Astrocyte (in vitro differentiated cells and primary cell): ENCODE results near the gene MFSD11. TPM values are rescaled to one million over a fixed set of nuclear protein-coding genes. Genes with fewer than 3 reads are reported as not detected.
"Not testable (repeated sequence)": the region's sequence is repeated elsewhere in the genome, so short reads cannot be mapped to it uniquely, and the experiment has no call there.

Experiments
- DNase-seq: peaks from one replicate; pipeline ENCODE4 v3.0.0-alpha.2; 2010; ENCODE audit warnings: low read depth
- FAIRE-seq: peaks from 2 replicates; lab custom pipeline; 2011; peaks lifted over from hg19 to GRCh38; lab: Jason Lieb, UNC
- H2AFZ ChIP-seq: 2 replicates; pipeline ENCODE4 v1.6.0; 2012; ENCODE audit warnings: low read depth, low read length, inconsistent platforms
- H3K27ac ChIP-seq: 2 replicates; pipeline ENCODE4 v1.5.1; 2011; ENCODE audit warnings: low read depth, low read length, inconsistent platforms
- H3K27me3 ChIP-seq: 2 replicates; pipeline ENCODE4 v1.6.0; 2011; ENCODE audit warnings: low read length, inconsistent platforms; ENCODE audit not compliant: insufficient read depth
- H3K36me3 ChIP-seq: 2 replicates; pipeline ENCODE4 v1.5.1; 2011; ENCODE audit warnings: low read length, inconsistent platforms; ENCODE audit not compliant: insufficient read depth
- H3K4me1 ChIP-seq: 2 replicates; pipeline ENCODE4 v1.5.1; 2011; ENCODE audit warnings: low read length, inconsistent platforms; ENCODE audit not compliant: insufficient read depth
- H3K4me2 ChIP-seq: 2 replicates; pipeline ENCODE4 v1.6.0; 2012; ENCODE audit warnings: low read length, inconsistent platforms
- H3K4me3 ChIP-seq: 2 replicates; pipeline ENCODE4 v1.5.1; 2011; ENCODE audit warnings: low read depth, mild to moderate bottlenecking, low read length, inconsistent platforms; ENCODE audit not compliant: insufficient read depth
- H3K79me2 ChIP-seq: 2 replicates; pipeline ENCODE4 v1.6.0; 2012; ENCODE audit warnings: mild to moderate bottlenecking, low read length, inconsistent platforms; ENCODE audit not compliant: insufficient read depth
- H3K9ac ChIP-seq: 2 replicates; pipeline ENCODE4 v1.6.0; 2012; ENCODE audit warnings: mild to moderate bottlenecking, low read length, inconsistent platforms
- H3K9me3 ChIP-seq: 2 replicates; pipeline ENCODE4 v1.5.1; 2012; ENCODE audit warnings: low read depth, mild to moderate bottlenecking, low read length, inconsistent platforms; ENCODE audit not compliant: insufficient read depth
- H4K20me1 ChIP-seq: 2 replicates; pipeline ENCODE4 v1.6.0; 2012; ENCODE audit warnings: low read length, inconsistent platforms; ENCODE audit not compliant: insufficient read depth
- H3K27ac Mint-ChIP-seq: one replicate; pipeline ENCODE4 v1.8.0; 2021; ENCODE audit warnings: mild to moderate bottlenecking, mixed read lengths; ENCODE audit not compliant: unreplicated experiment
- H3K27me3 Mint-ChIP-seq: one replicate; pipeline ENCODE4 v1.8.0; 2021; ENCODE audit warnings: low read depth, mixed read lengths; ENCODE audit not compliant: unreplicated experiment
- H3K36me3 Mint-ChIP-seq: one replicate; pipeline ENCODE4 v1.8.0; 2021; ENCODE audit warnings: low read depth, mixed read lengths; ENCODE audit not compliant: unreplicated experiment
- H3K4me1 Mint-ChIP-seq: one replicate; pipeline ENCODE4 v1.8.0; 2021; ENCODE audit warnings: low read depth, mixed read lengths; ENCODE audit not compliant: unreplicated experiment
- H3K4me3 Mint-ChIP-seq: one replicate; pipeline ENCODE4 v1.8.0; 2021; ENCODE audit warnings: mild to moderate bottlenecking, moderate library complexity, mixed read lengths; ENCODE audit not compliant: unreplicated experiment
- H3K9me3 Mint-ChIP-seq: one replicate; pipeline ENCODE4 v1.8.0; 2021; ENCODE audit warnings: mild to moderate bottlenecking, mixed read lengths; ENCODE audit not compliant: unreplicated experiment
- CTCF ChIP-seq: IDR thresholded peaks from 2 replicates; pipeline ENCODE4 v1.5.1; 2011; ENCODE audit warnings: low read depth, mild to moderate bottlenecking, inconsistent platforms, low read length, moderate library complexity; ENCODE audit not compliant: insufficient read depth
- EZH2 ChIP-seq: IDR thresholded peaks from 2 replicates; pipeline ENCODE4 v1.6.1; 2012; ENCODE audit warnings: mild to moderate bottlenecking, low read length, inconsistent platforms; ENCODE audit not compliant: insufficient read depth
- total RNA-seq: library from RNA; stranded (reverse); gene quantifications from 2 replicates; pipeline ENCODE4 v1.2.1, GENCODE V29; 2021

Gene MFSD11
- total RNA-seq, 1 donor from 2014 or later: 20.9 TPM

GRCh38 chr17:76697702-76698465 lies 40.0 kb upstream of the MFSD11 start:
- no peak for FAIRE-seq
- no peaks in the 10 kb centered on the region for H3K27me3 Mint-ChIP-seq
- H3K36me3 ChIP-seq: no peaks in the 10 kb centered on the region
- H4K20me1 ChIP-seq: peaks cover 61% of the 10 kb centered on the region
- no peak overlapping the region for H2AFZ ChIP-seq
- peak overlapping the region; percentile 48 for H3K9ac ChIP-seq
- peak overlapping the region; percentile 50 for H3K4me3 Mint-ChIP-seq
- H3K4me1 Mint-ChIP-seq: peaks cover 54% of the 10 kb centered on the region
- H3K9me3 Mint-ChIP-seq: no peaks in the 10 kb centered on the region
- peak; percentile 73 for DNase-seq
- peaks cover 4% of the 10 kb centered on the region for H3K36me3 Mint-ChIP-seq
- TF ChIP-seq EZH2: no peak
- TF ChIP-seq CTCF: no peak
- peak overlapping the region; percentile 65 for H3K27ac ChIP-seq
- peak overlapping the region; percentile 78 for H3K4me2 ChIP-seq
- H3K4me1 ChIP-seq: peaks cover 48% of the 10 kb centered on the region
- peaks cover 98% of the 10 kb centered on the region for H3K79me2 ChIP-seq
- H3K4me3 ChIP-seq: no peak overlapping the region
- H3K9me3 ChIP-seq: no peaks in the 10 kb centered on the region
- H3K27me3 ChIP-seq: no peaks in the 10 kb centered on the region
- no peak overlapping the region for H3K27ac Mint-ChIP-seq

GRCh38 chr17:76698466-76698977 lies 39.4 kb upstream of the MFSD11 start:
- Histone ChIP-seq H4K20me1 (peaks cover 67% of the 10 kb centered on the region), H3K4me1 (peaks cover 46% of the 10 kb centered on the region), H3K4me2 (peak overlapping the region; percentile 78), H3K79me2 (peaks cover 98% of the 10 kb centered on the region)
- not testable (repeated sequence) for DNase-seq, H3K9me3 ChIP-seq, H3K27me3 Mint-ChIP-seq, FAIRE-seq, H3K27ac Mint-ChIP-seq, H3K4me3 Mint-ChIP-seq, H3K27ac ChIP-seq, H3K27me3 ChIP-seq, H3K9me3 Mint-ChIP-seq, H3K36me3 ChIP-seq, H3K9ac ChIP-seq, H3K36me3 Mint-ChIP-seq, H3K4me3 ChIP-seq, H2AFZ ChIP-seq
- H3K4me1 Mint-ChIP-seq: peaks cover 50% of the 10 kb centered on the region

- H4K20me1 ChIP-seq: peaks cover 73% of the 10 kb centered on the region
- H3K9ac ChIP-seq: peak overlapping the region; percentile 84
- no peak overlapping the region for H3K4me3 Mint-ChIP-seq
- H3K27me3 Mint-ChIP-seq: no peaks in the 10 kb centered on the region
- H3K36me3 Mint-ChIP-seq: peaks cover 2% of the 10 kb centered on the region
- H3K27ac Mint-ChIP-seq: peak overlapping the region; percentile 78
- H3K36me3 ChIP-seq: no peaks in the 10 kb centered on the region
- no peak for TF ChIP-seq CTCF
- no peak for TF ChIP-seq EZH2
- DNase-seq: no peak
- H3K4me1 ChIP-seq: peaks cover 44% of the 10 kb centered on the region
- peak overlapping the region; percentile 80 for H3K27ac ChIP-seq
- H3K4me3 ChIP-seq: no peak overlapping the region
- H3K9me3 Mint-ChIP-seq: no peaks in the 10 kb centered on the region
- peak overlapping the region; percentile 20 for H2AFZ ChIP-seq
- H3K9me3 ChIP-seq: no peaks in the 10 kb centered on the region
- H3K27me3 ChIP-seq: no peaks in the 10 kb centered on the region
- peaks cover 53% of the 10 kb centered on the region for H3K4me1 Mint-ChIP-seq
- peak overlapping the region; percentile 87 for H3K4me2 ChIP-seq
- peaks cover 98% of the 10 kb centered on the region for H3K79me2 ChIP-seq
- no peak for FAIRE-seq
These were observed 37.7 kb upstream of the MFSD11 start for GRCh38 chr17:76700270-76700616.
